K562 (cell line): ENCODE results near the gene SPTLC3. TPM values are rescaled to one million over a fixed set of nuclear protein-coding genes. Genes with fewer than 3 reads are reported as not detected.

Experiments used
- ATAC-seq: fragments of 200-7000 bp; cut with Tn5 transposase; 3 replicates; pipeline ENCODE4 v1.9.1; 2020; ENCODE audit warnings: moderate library complexity
- BruUV-seq: library from RNA; stranded (reverse); fragments of 400-500 nt; replicated peaks from 2 replicates; lab custom pipeline; 2021; lab: Mats Ljungman, UMichigan
- CTCF ChIA-PET: fragments of 300-600 bp; formaldehyde crosslinking; extraction: SDS; loops from one replicate; lab custom pipeline; 2021; ENCODE audit warnings: low intra/inter-chr PET ratio; lab: Yijun Ruan, JAX
- POLR2A ChIA-PET: fragments of 300-600, 350-650 bp; sonication (Branson Sonifier 250); formaldehyde crosslinking; extraction: SDS; loops from one replicate; lab custom pipeline; 2021; ENCODE audit warnings: antibody characterized with exemption, inconsistent platforms; lab: Yijun Ruan, JAX
- DNase-seq, 4 experiments: peaks; one replicate each; pipeline versions ENCODE4 v3.0.0 to v3.0.0-alpha.2; 2011 to 2018; ENCODE audit warnings: low spot score in 3 of 4, mixed read lengths in 3 of 4; ENCODE audit errors: extremely low read depth in 1 of 4
- FAIRE-seq: peaks from 2 replicates; lab custom pipeline; 2011; peaks lifted over from hg19 to GRCh38; lab: Jason Lieb, UNC
- H2AFZ ChIP-seq: 2 replicates; pipeline ENCODE4 v1.6.0; 2011; ENCODE audit warnings: low read depth, low read length, control low read depth, inconsistent platforms
- H3K27ac ChIP-seq: fragments of 200-600 bp; 3 replicates; pipeline ENCODE4 v1.8.0; 2011; ENCODE audit warnings: low read depth, mild to moderate bottlenecking, control low read depth, inconsistent platforms, low read length, moderate library complexity, mixed read lengths; ENCODE audit errors: extremely low read depth
- H3K27me3 ChIP-seq, 2 experiments: fragments of 300-600 bp in 1 of 2; 2 replicates in 1 of 2; 3 replicates in 1 of 2; pipeline versions ENCODE4 v1.6.0 to v1.8.0; 2011; ENCODE audit warnings: inconsistent platforms in 2 of 2, low read length in 2 of 2, mild to moderate bottlenecking in 1 of 2, mixed read lengths in 1 of 2, moderate library complexity in 1 of 2; ENCODE audit not compliant: control insufficient read depth in 2 of 2, insufficient read depth in 2 of 2
- H3K36me3 ChIP-seq: fragments of 300-600 bp; 3 replicates; pipeline ENCODE4 v1.8.0; 2011; ENCODE audit warnings: mild to moderate bottlenecking, low read length, inconsistent platforms; ENCODE audit not compliant: control insufficient read depth, insufficient read depth
- H3K4me1 ChIP-seq, 2 experiments: fragments of 200-600 bp in 1 of 2; replicated peaks in 1 of 2; 2 replicates in 1 of 2; 3 replicates in 1 of 2; pipeline versions ENCODE4 v1.5.1 to v1.8.0; 2011; ENCODE audit warnings: inconsistent platforms in 2 of 2, low read length in 2 of 2, mild to moderate bottlenecking in 1 of 2, mixed read lengths in 1 of 2, moderate library complexity in 1 of 2; ENCODE audit not compliant: control insufficient read depth in 2 of 2, insufficient read depth in 2 of 2
- H3K4me2 ChIP-seq: 2 replicates; pipeline ENCODE4 v1.6.1; 2011; ENCODE audit warnings: low read length, control low read depth, inconsistent platforms, mixed read lengths; ENCODE audit not compliant: insufficient read depth
- H3K4me3 ChIP-seq: fragments of 200-600 bp; sonication (generic), shearing (Covaris generic); 2 replicates; pipeline ENCODE4 v1.5.1; 2016; ENCODE audit warnings: control low read depth, inconsistent platforms
- H3K79me2 ChIP-seq: fragments of 200-600 bp; 3 replicates; pipeline ENCODE4 v1.8.0; 2011; ENCODE audit warnings: low read length, inconsistent platforms; ENCODE audit not compliant: control insufficient read depth, insufficient read depth
- H3K9ac ChIP-seq, 2 experiments: 2 replicates each; pipeline versions ENCODE4 v1.6.0 to v1.6.1; 2011; ENCODE audit warnings: low read depth in 2 of 2, low read length in 2 of 2, control low read depth in 1 of 2, inconsistent platforms in 1 of 2, mild to moderate bottlenecking in 1 of 2, mixed read lengths in 1 of 2; ENCODE audit not compliant: insufficient read depth in 1 of 2
- H3K9me1 ChIP-seq: one replicate; pipeline ENCODE4 v1.6.0; 2011; ENCODE audit warnings: inconsistent platforms, mild to moderate bottlenecking, low read length, moderate library complexity; ENCODE audit not compliant: control insufficient read depth, insufficient read depth
- H3K9me3 ChIP-seq: replicated peaks from 2 replicates; pipeline ENCODE4 v1.5.1; 2011; ENCODE audit warnings: low read depth, low read length, inconsistent platforms; ENCODE audit not compliant: control insufficient read depth, insufficient read depth
- H4K20me1 ChIP-seq: replicated peaks from 2 replicates; pipeline ENCODE4 v1.6.1; 2011; ENCODE audit warnings: low read length, inconsistent platforms, mixed read lengths; ENCODE audit not compliant: control insufficient read depth, insufficient read depth
- CBX1 ChIP-seq: sonication (generic); IDR thresholded peaks from 2 replicates; pipeline ENCODE4 v1.6.1; 2016; ENCODE audit warnings: antibody characterized with exemption, low read depth, mild to moderate bottlenecking
- CHAMP1 ChIP-seq: fragments of 450-650 bp; IDR thresholded peaks from 2 replicates; pipeline ENCODE4 v1.6.1; 2016; ENCODE audit warnings: mild to moderate bottlenecking
- CUX1 ChIP-seq: fragments of 200-800 bp; sonication (Bioruptor generic); IDR thresholded peaks from 2 replicates; pipeline ENCODE4 v1.6.1; 2016; ENCODE audit warnings: missing genetic modification characterization, missing compliant biosample characterization
- CXXC5 ChIP-seq: fragments of 250-450 bp; sonication (Bioruptor Pico); IDR thresholded peaks from 2 replicates; pipeline ENCODE4 v1.8.0; 2022; ENCODE audit warnings: inconsistent platforms, mild to moderate bottlenecking, moderate library complexity
- FUS ChIP-seq: fragments of 200-400 bp; formaldehyde crosslinking; optimal IDR thresholded peaks from 2 replicates; pipeline ENCODE3; 2017; ENCODE audit warnings: low read depth, low read length
- GTF2A2 ChIP-seq: IDR thresholded peaks from 2 replicates; pipeline ENCODE4 v1.6.1; 2016; ENCODE audit warnings: mild to moderate bottlenecking, missing genetic modification characterization, missing compliant biosample characterization
- L3MBTL2 ChIP-seq: fragments of 450-650 bp; IDR thresholded peaks from 2 replicates; pipeline ENCODE4 v1.6.1; 2016; ENCODE audit warnings: mild to moderate bottlenecking, moderate library complexity
- NR1H2 ChIP-seq: sonication (generic); formaldehyde crosslinking; IDR thresholded peaks from 2 replicates; pipeline ENCODE4 v1.4.0; 2020; ENCODE audit warnings: mild to moderate bottlenecking, missing genetic modification reagents
- POLR2H ChIP-seq: IDR thresholded peaks from 2 replicates; pipeline ENCODE4 v1.6.1; 2016; ENCODE audit warnings: missing genetic modification characterization, low read depth, mild to moderate bottlenecking, control low read depth, missing compliant biosample characterization, moderate library complexity
- SNIP1 ChIP-seq: fragments of 450-650 bp; IDR thresholded peaks from 2 replicates; pipeline ENCODE4 v1.7.1; 2017; ENCODE audit warnings: low read depth, mild to moderate bottlenecking
- SRSF3 ChIP-seq: fragments of 200-400 bp; formaldehyde crosslinking; IDR thresholded peaks from 2 replicates; pipeline ENCODE4 v1.6.1; 2016; ENCODE audit warnings: mild to moderate bottlenecking, low read length, moderate library complexity; ENCODE audit not compliant: insufficient read depth
- TCF15 ChIP-seq: fragments of 250-450 bp; sonication (Bioruptor Pico); IDR thresholded peaks from 2 replicates; pipeline ENCODE4 v1.8.0; 2022; ENCODE audit warnings: moderate library complexity, mild to moderate bottlenecking, inconsistent platforms
- TCF7 ChIP-seq: sonication (generic); IDR thresholded peaks from 2 replicates; pipeline ENCODE4 v1.6.1; 2016; ENCODE audit warnings: antibody characterized with exemption, borderline replicate concordance
- ZNF197 ChIP-seq: fragments of 200-800 bp; sonication (Bioruptor generic); IDR thresholded peaks from 2 replicates; pipeline ENCODE4 v1.6.1; 2016; ENCODE audit warnings: low read depth, missing genetic modification characterization, missing compliant biosample characterization
- WGBS: fragments of 100-300 bp; shearing (Covaris generic); methylation state at CpG from one replicate; pipeline ENCODE4 v1.1.6; 2016; ENCODE audit warnings: low coverage, mixed read lengths; ENCODE audit not compliant: insufficient coverage; ENCODE audit errors: missing lambda C conversion rate; 5-methylcytosine and 5-hydroxymethylcytosine counted together
- in situ Hi-C: fragments of 300-500 bp; cut with MboI; formaldehyde crosslinking; loops from 4 replicates; pipeline ENCODE4 v1.15.0; 2018; ENCODE audit warnings: inconsistent platforms, mixed read lengths
- intact Hi-C: fragments of 100-400 bp; cut with micrococcal nuclease; formaldehyde crosslinking; loops from 2 replicates; pipeline ENCODE4 v1.14.2; 2022
- polyA plus RNA-seq, 8 experiments: library from polyadenylated mRNA; depleted of rRNA in 4 of 8; stranded (reverse) in 5 of 8; unstranded in 3 of 8; fragments of >200 nt; fragmentation: Nextera tagmentation in 2 of 8; fragmentation: Illumina TruSeq in 1 of 8; extraction: Ambion mirVana in 2 of 8; extraction: Trizol in 1 of 8; gene quantifications; 2 replicates each; pipeline versions ENCODE4 v1.2.1 to v1.2.3, GENCODE V29; 2011 to 2014; ENCODE audit warnings: inconsistent platforms in 1 of 8, missing spikeins in 1 of 8
- total RNA-seq, 7 experiments: library from RNA; depleted of rRNA in 6 of 7; stranded (reverse); fragments of >200 nt in 6 of 7; fragmentation: Illumina TruSeq in 2 of 7; extraction: Trizol in 2 of 7; gene quantifications; 2 replicates each; pipeline versions ENCODE4 v1.2.1 to v1.2.3, GENCODE V29; 2011 to 2021; ENCODE audit warnings: low replicate concordance in 1 of 7

Gene SPTLC3
- total and polyA plus RNA-seq, 9 of the 15 experiments (the other 6 are each of a cell fraction or from before 2014, with no cell fraction given): not detected

GRCh38 chr20:13002251-13002650, 6.5 kb upstream of the SPTLC3 start:
- Histone ChIP-seq H3K4me3 (no peak overlapping the region), H3K27ac (no peak overlapping the region), H2AFZ (no peak overlapping the region), H3K9me1 (no peaks in the 10 kb centered on the region), H4K20me1 (no peaks in the 10 kb centered on the region), H3K36me3 (no peaks in the 10 kb centered on the region), H3K4me1 (no peaks in the 10 kb centered on the region), H3K79me2 (no peaks in the 10 kb centered on the region), H3K9ac (no peak overlapping the region), H3K9me3 (no peaks in the 10 kb centered on the region), H3K4me2 (no peak overlapping the region), H3K27me3 (no peaks in the 10 kb centered on the region)
- POLR2A ChIA-PET: no interaction called here
- FAIRE-seq (no peak), DNase-seq (no peak), ATAC-seq (no peak)
- CTCF ChIA-PET: no interaction called here
- intact Hi-C loops (no loop called here), in situ Hi-C loops (no loop called here)
- TF ChIP-seq CUX1 (CRISPR knock-in tag): no peak
- TF ChIP-seq POLR2H (tag): no peak
- no peak for TF ChIP-seq CXXC5
- no peak for TF ChIP-seq GTF2A2 (tag)
- no peak for TF ChIP-seq FUS
- no peak for TF ChIP-seq ZNF197 (CRISPR knock-in tag)
- TF ChIP-seq TCF15 (CRISPR knock-in tag): no peak
- TF ChIP-seq NR1H2 (CRISPR knock-in tag): no peak
- no peak for TF ChIP-seq SRSF3
- no peak for TF ChIP-seq TCF7
- TF ChIP-seq CHAMP1: no peak
- TF ChIP-seq CBX1: no peak
- TF ChIP-seq SNIP1: no peak
- no peak for TF ChIP-seq L3MBTL2
- no TSS peak for BruUV-seq
- 0% methylated on average over 4 of the region's 5 CpGs for WGBS
